ENCODE results near the gene PDXP. TPM values are rescaled to one million over a fixed set of nuclear protein-coding genes. Genes with fewer than 3 reads are reported as not detected.

PDXP gene
- total and polyA plus RNA-seq, 2 of the 13 experiments (the other 11 are each of a cell fraction or from before 2014, with no cell fraction given), result 58.2 to 70.6 TPM

DNA sequence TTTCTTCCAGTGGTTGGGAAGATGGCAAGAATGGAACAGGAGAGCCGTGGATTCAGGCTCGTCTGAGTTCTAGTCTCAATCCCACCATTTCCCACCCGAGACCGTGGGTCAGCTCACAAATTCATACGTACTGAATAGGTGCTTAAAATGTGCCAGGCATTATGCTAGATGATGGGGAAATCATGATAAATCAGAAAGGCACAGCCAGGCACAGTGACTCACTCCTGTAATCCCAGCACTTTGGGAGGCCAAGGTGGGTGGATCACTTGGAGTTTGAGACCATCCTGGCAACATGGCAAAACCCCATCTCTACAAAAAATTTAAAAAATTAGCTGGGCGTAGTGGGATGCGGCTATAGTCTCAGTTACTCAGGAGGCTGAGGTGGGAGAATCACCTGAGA is 45.4 kb downstream of the PDXP start:
- ATAC-seq (no peak), DNase-seq (ENCODE audit: low spot score) (no peak), FAIRE-seq (no peak)
- no peaks in the 10 kb centered on the region for H3K79me2 ChIP-seq (ENCODE audit: insufficient read depth, low read length)
- no peak overlapping the region for H3K4me2 ChIP-seq (ENCODE audit: low read depth, low read length)
- H3K4me1 ChIP-seq (ENCODE audit: insufficient read depth, low read length), result no peaks in the 10 kb centered on the region
- in situ Hi-C loops (cut with HindIII; ENCODE audit: extremely low pct_ligation_motif_present, low pct_unique_long_range_greater_than_20kb) (no loop called here), intact Hi-C loops (cut with micrococcal nuclease; ENCODE audit: unreplicated experiment) (no loop called here)
- no peak overlapping the region for H3K4me3 ChIP-seq (replicated peaks in 1 of 3; ENCODE audit: insufficient read depth in 1 of 3, low read depth in 2 of 3, low read length in 3 of 3)
- BruUV-seq (replicated peaks), result no TSS peak
- H2AFZ ChIP-seq (ENCODE audit: low read length), result no peak overlapping the region
- H3K9ac ChIP-seq (ENCODE audit: insufficient read depth, low read depth, low read length), result no peak overlapping the region
- TF ChIP-seq, protein P1, sequence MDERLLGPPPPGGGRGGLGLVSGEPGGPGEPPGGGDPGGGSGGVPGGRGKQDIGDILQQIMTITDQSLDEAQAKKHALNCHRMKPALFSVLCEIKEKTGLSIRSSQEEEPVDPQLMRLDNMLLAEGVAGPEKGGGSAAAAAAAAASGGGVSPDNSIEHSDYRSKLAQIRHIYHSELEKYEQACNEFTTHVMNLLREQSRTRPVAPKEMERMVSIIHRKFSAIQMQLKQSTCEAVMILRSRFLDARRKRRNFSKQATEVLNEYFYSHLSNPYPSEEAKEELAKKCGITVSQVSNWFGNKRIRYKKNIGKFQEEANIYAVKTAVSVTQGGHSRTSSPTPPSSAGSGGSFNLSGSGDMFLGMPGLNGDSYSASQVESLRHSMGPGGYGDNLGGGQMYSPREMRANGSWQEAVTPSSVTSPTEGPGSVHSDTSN (CRISPR knock-in tag; IDR thresholded peaks at IDR 0.05), result no peak
- no peak for TF ChIP-seq JUN (CRISPR knock-in tag; IDR thresholded peaks at IDR 0.05)
- TF ChIP-seq, protein P2, sequence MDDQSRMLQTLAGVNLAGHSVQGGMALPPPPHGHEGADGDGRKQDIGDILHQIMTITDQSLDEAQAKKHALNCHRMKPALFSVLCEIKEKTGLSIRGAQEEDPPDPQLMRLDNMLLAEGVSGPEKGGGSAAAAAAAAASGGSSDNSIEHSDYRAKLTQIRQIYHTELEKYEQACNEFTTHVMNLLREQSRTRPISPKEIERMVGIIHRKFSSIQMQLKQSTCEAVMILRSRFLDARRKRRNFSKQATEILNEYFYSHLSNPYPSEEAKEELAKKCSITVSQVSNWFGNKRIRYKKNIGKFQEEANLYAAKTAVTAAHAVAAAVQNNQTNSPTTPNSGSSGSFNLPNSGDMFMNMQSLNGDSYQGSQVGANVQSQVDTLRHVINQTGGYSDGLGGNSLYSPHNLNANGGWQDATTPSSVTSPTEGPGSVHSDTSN (CRISPR knock-in tag; IDR thresholded peaks at IDR 0.05; ENCODE audit: borderline replicate concordance), result no peak
- TF ChIP-seq ZFP37 (CRISPR knock-in tag; IDR thresholded peaks at IDR 0.05; ENCODE audit: borderline replicate concordance), result no peak
- TF ChIP-seq ZIK1 (CRISPR knock-in tag; IDR thresholded peaks at IDR 0.05; ENCODE audit: borderline replicate concordance, low read depth), result no peak
- no peak for TF ChIP-seq ZNF878 (CRISPR knock-in tag; IDR thresholded peaks at IDR 0.05)
- no peak for TF ChIP-seq ZNF138 (CRISPR knock-in tag; IDR thresholded peaks at IDR 0.05; ENCODE audit: low read depth)
- no peak for TF ChIP-seq ZNF790 (CRISPR knock-in tag; IDR thresholded peaks at IDR 0.05; ENCODE audit: borderline replicate concordance)
- TF ChIP-seq PHF5A (CRISPR knock-in tag; IDR thresholded peaks at IDR 0.05; ENCODE audit: low read depth, unreplicated experiment), result no peak
- TF ChIP-seq ZNF883 (CRISPR knock-in tag; IDR thresholded peaks at IDR 0.05; ENCODE audit: not compliant biosample characterization), result no peak
- TF ChIP-seq, protein P3, sequence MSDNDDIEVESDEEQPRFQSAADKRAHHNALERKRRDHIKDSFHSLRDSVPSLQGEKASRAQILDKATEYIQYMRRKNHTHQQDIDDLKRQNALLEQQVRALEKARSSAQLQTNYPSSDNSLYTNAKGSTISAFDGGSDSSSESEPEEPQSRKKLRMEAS (IDR thresholded peaks at IDR 0.05), result no peak
- TF ChIP-seq FOXK1 (CRISPR knock-in tag; IDR thresholded peaks at IDR 0.05; ENCODE audit: borderline replicate concordance, low read depth), result no peak
- no peak for TF ChIP-seq MBD4 (IDR thresholded peaks at IDR 0.05; ENCODE audit: borderline replicate concordance, low read length)
- no peak for TF ChIP-seq LCORL (IDR thresholded peaks at IDR 0.05)
- no peak for TF ChIP-seq LCORL (CRISPR knock-in tag; IDR thresholded peaks at IDR 0.05)
- no peak for TF ChIP-seq ZSCAN21 (CRISPR knock-in tag; IDR thresholded peaks at IDR 0.05; ENCODE audit: borderline replicate concordance)
- TF ChIP-seq SP2 (CRISPR knock-in tag; IDR thresholded peaks at IDR 0.05), result no peak
- no peak for TF ChIP-seq RFXAP (CRISPR knock-in tag; IDR thresholded peaks at IDR 0.05; ENCODE audit: borderline replicate concordance)
- CTCF ChIA-PET (ENCODE audit: low intra/inter-chr PET ratio, low total read pairs), result no interaction called here
- POLR2A ChIA-PET, result no interaction called here
- no peak overlapping the region for H3K27ac ChIP-seq (ENCODE audit: extremely low read length, insufficient read depth, low read length)
- WGBS (ENCODE audit: low lambda C conversion rate), result 81% methylated on average over 7 of the region's 7 CpGs
- H4K20me1 ChIP-seq (ENCODE audit: insufficient read depth, low read length), result no peaks in the 10 kb centered on the region
- no peaks in the 10 kb centered on the region for H3K27me3 ChIP-seq (ENCODE audit: control insufficient read depth in 1 of 2, insufficient read depth in 2 of 2, low read length in 2 of 2)
- peaks cover 0 to 2% of the 10 kb centered on the region in 2 experiments; a peak in 1 of 5 replicates for H3K36me3 ChIP-seq (replicated peaks in 1 of 2; ENCODE audit: control insufficient read depth in 1 of 2, insufficient read depth in 2 of 2, low read length in 2 of 2)
- H3K9me3 ChIP-seq (ENCODE audit: low read length), result no peaks in the 10 kb centered on the region

All from HepG2 (cell line).